Tibial nerve (tissue), 4 donors: ENCODE measurements around the gene KCNAB2. TPM values are rescaled to one million over a fixed set of nuclear protein-coding genes. Genes with fewer than 3 reads are reported as not detected.

ENCODE experiments used
- DNase-seq, 2 donors: peaks; one replicate each; pipeline ENCODE4 v3.0.0-alpha.2; 2019; ENCODE audit warnings: low spot score in 2 of 2
- H3K27ac ChIP-seq, 4 donors: fragments of 200-600 bp; sonication (generic) in 3 of 4; one replicate each; pipeline ENCODE4 v1.5.1; 2017 to 2019; ENCODE audit warnings: mild to moderate bottlenecking in 1 of 4
- H3K27me3 ChIP-seq, 2 donors: fragments of 200-600 bp; sonication (generic) in 1 of 2; one replicate each; pipeline versions ENCODE4 v1.5.1 to v1.6.0; 2017 to 2019
- H3K36me3 ChIP-seq, 3 donors: fragments of 200-600 bp; sonication (generic); one replicate each; pipeline ENCODE4 v1.5.1; 2018 to 2019
- H3K4me1 ChIP-seq, 4 donors: fragments of 200-600 bp; sonication (generic) in 3 of 4; one replicate each; pipeline ENCODE4 v1.5.1; 2017 to 2019
- H3K4me3 ChIP-seq, 4 donors: fragments of 200-600 bp; sonication (generic) in 3 of 4; one replicate each; pipeline ENCODE4 v1.5.1; 2017 to 2019; ENCODE audit warnings: mild to moderate bottlenecking in 1 of 4, moderate library complexity in 1 of 4
- H3K9me3 ChIP-seq, 4 donors: fragments of 200-600 bp; sonication (generic) in 3 of 4; one replicate each; pipeline ENCODE4 v1.5.1; 2017 to 2019
- CTCF ChIP-seq, 5 experiments: fragments of 200-600 bp in 3 of 5; fragments of 450-650 bp in 2 of 5; sonication (generic) in 3 of 5; IDR thresholded peaks; one replicate each; pipeline ENCODE4 v1.5.1; 2016 to 2019; ENCODE audit warnings: antibody characterized with exemption in 5 of 5, mild to moderate bottlenecking in 3 of 5, moderate library complexity in 2 of 5
- EP300 ChIP-seq, 2 donors: sonication (generic); formaldehyde crosslinking; IDR thresholded peaks; one replicate each; pipeline ENCODE4 v1.6.1; 2017; ENCODE audit warnings: antibody characterized with exemption in 2 of 2, mild to moderate bottlenecking in 1 of 2
- POLR2A ChIP-seq, 2 donors: fragments of 450-650 bp; IDR thresholded peaks; one replicate each; pipeline ENCODE4 v1.6.1; 2017; ENCODE audit warnings: antibody characterized with exemption in 2 of 2, mild to moderate bottlenecking in 2 of 2, moderate library complexity in 2 of 2
- WGBS, 2 donors: methylation state at CpG; one replicate each; pipeline ENCODE4 v1.1.5; 2018; 5-methylcytosine and 5-hydroxymethylcytosine counted together
- total RNA-seq, 4 donors: library from RNA; depleted of rRNA; stranded (reverse); fragments of >200 nt; gene quantifications; one replicate each; pipeline ENCODE4 v1.1.0, GENCODE V29; 2016

Gene KCNAB2
- total RNA-seq, 4 donors from 2014 or later = 7.0 to 21.4 (median 13.8) TPM

GRCh38 chr1:6077919-6078318 is 32.2 kb downstream of the KCNAB2 start:
- 94% methylated on average over 16 of the region's 16 CpGs for whole genome bisulfite sequencing, 2 donors
- no peak for DNase-seq
- H3K27me3 ChIP-seq = no peaks in the 10 kb centered on the region
- H3K36me3 ChIP-seq = peaks cover 0 to 4% (median 0%) of the 10 kb centered on the region in 3 donors
- no peak overlapping the region for H3K4me3 ChIP-seq
- TF ChIP-seq EP300 (IDR thresholded peaks at IDR 0.05) (no peak), CTCF (IDR thresholded peaks at IDR 0.05) (no peak), POLR2A (IDR thresholded peaks at IDR 0.05) (no peak)
- no peak overlapping the region for H3K27ac ChIP-seq
- peaks cover 0 to 10% (median 5%) of the 10 kb centered on the region in 4 donors for H3K4me1 ChIP-seq
- H3K9me3 ChIP-seq = no peaks in the 10 kb centered on the region

DNA sequence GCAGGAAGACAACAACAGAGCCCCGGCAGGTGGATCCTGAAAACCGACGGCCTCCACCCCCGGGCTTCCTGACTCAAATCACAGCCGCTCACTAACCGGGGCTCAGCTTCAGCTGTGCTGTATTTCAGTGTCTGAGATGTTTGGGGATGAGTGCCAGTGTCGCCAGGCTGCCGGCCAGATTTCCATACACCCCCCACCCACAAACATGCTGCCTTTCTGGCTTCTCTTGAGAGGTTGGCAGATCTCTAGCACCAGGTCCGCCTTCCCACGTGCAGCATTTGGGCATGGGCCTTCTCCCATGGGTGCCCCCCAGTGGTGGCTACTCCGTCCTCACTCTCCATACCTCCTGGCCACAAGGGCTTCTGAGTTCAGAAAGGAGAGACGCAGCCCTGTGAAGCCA is 34.8 kb downstream of the KCNAB2 start:
- 46 to 65% methylated on average over 10 to 12 of the region's 12 CpGs for WGBS, 2 donors
- Histone ChIP-seq H3K36me3 (peaks cover 0 to 4% (median 0%) of the 10 kb centered on the region in 3 donors), H3K27ac (no peak overlapping the region), H3K4me1 (peaks cover 0 to 23% (median 13%) of the 10 kb centered on the region in 4 donors), H3K27me3 (no peaks in the 10 kb centered on the region), H3K4me3 (no peak overlapping the region), H3K9me3 (no peaks in the 10 kb centered on the region)
- no peak for TF ChIP-seq CTCF (IDR thresholded peaks at IDR 0.05)
- no peak for TF ChIP-seq POLR2A (IDR thresholded peaks at IDR 0.05)
- no peak for TF ChIP-seq EP300 (IDR thresholded peaks at IDR 0.05)
- DNase-seq = no peak

- Histone ChIP-seq H3K27ac (no peak overlapping the region), H3K27me3 (no peaks in the 10 kb centered on the region), H3K4me3 (no peak overlapping the region), H3K36me3 (no peaks in the 10 kb centered on the region), H3K4me1 (peaks cover 0 to 26% (median 13%) of the 10 kb centered on the region in 4 donors), H3K9me3 (no peaks in the 10 kb centered on the region)
- TF ChIP-seq EP300 (IDR thresholded peaks at IDR 0.05) (no peak), POLR2A (IDR thresholded peaks at IDR 0.05) (no peak)
- DNase-seq = no peak
- 73 to 82% methylated on average over 12 of the region's 12 CpGs for WGBS, 2 donors
Observed at GRCh38 chr1:6081901-6082300, 36.2 kb downstream of the KCNAB2 start.

DNA sequence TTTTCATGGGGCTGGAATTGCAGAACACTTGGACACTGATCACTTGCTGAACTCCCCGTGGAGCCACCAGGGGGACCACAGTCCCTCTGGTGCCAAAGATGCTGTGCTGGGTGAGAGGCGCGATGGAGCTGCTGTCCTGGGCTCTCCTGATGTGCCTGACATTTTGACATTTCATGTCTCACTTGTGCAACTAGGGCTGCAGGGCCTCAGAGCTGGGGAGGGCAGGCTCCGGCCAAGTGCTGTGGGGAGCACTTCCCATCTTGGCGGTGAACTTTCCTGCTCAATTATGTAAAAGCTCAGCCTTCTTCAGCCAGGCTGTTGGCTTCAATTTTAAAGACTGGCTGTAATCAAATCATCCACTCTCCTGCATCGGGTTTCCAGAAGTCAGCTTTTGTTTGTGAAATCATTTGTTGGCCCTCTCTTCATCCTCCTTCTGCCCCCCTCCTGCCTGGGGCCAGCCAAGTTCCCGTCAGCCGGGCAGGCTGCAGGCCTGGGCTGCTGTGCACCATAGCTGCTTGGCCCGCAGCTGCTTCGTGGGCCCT is 36.8 kb downstream of the KCNAB2 start:
- TF ChIP-seq CTCF (IDR thresholded peaks at IDR 0.05) (peak in 2 of 5 experiments; percentile 8 to 20), POLR2A (IDR thresholded peaks at IDR 0.05) (no peak)
- no peaks in the 10 kb centered on the region for H3K9me3 ChIP-seq
- WGBS, 2 donors = 49 to 57% methylated on average over 10 of the region's 10 CpGs
- no peaks in the 10 kb centered on the region for H3K36me3 ChIP-seq
- no peak overlapping the region for H3K4me3 ChIP-seq
- H3K27ac ChIP-seq = peak overlapping the region in 2 of 4 donors; percentile 38 to 74
- H3K4me1 ChIP-seq = peaks cover 0 to 28% (median 13%) of the 10 kb centered on the region in 4 donors
- DNase-seq = peak in 1 of 2 donors; percentile 36
- H3K27me3 ChIP-seq = no peaks in the 10 kb centered on the region

DNA sequence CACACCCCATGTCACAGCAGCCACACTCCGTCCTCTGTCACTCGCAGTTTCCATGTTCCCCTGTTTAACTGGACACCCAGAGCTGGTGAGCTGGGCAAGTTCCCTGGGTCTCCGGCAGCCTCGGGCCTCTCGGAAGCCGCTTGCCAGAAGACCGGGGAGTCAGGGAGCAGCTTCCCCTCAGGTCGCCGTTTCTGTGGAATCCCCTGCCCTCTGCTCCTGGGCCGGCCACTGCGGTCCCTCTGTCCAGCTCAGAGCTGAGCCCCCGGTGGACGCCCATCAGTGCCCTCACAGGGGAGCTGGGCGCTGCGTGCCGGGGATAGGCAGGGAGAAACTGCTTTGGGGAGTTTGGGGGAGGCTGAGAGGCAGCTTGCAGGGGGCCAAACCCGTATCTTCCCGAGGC is 37.7 kb downstream of the KCNAB2 start:
- WGBS, 2 donors = 54 to 73% methylated on average over 15 to 18 of the region's 18 CpGs
- no peaks in the 10 kb centered on the region for H3K9me3 ChIP-seq
- no peak overlapping the region for H3K4me3 ChIP-seq
- DNase-seq = no peak
- TF ChIP-seq EP300 (IDR thresholded peaks at IDR 0.05) (no peak), POLR2A (IDR thresholded peaks at IDR 0.05) (no peak), CTCF (IDR thresholded peaks at IDR 0.05) (no peak)
- no peaks in the 10 kb centered on the region for H3K27me3 ChIP-seq
- H3K27ac ChIP-seq = peak overlapping the region in 3 of 4 donors; percentile 38 to 74 (median 38)
- H3K36me3 ChIP-seq = no peaks in the 10 kb centered on the region
- H3K4me1 ChIP-seq = peaks cover 0 to 28% (median 13%) of the 10 kb centered on the region in 4 donors
